IMR-90 (cell line): ENCODE results near the gene PCCA. TPM values are rescaled to one million over a fixed set of nuclear protein-coding genes. Genes with fewer than 3 reads are reported as not detected.

ENCODE experiments used
- ATAC-seq: fragments of 200-7000 bp; cut with Tn5 transposase; 2 replicates; pipeline ENCODE4 v1.9.1; 2020; ENCODE audit warnings: low read depth, mild to moderate bottlenecking, moderate library complexity
- BruUV-seq: library from RNA; stranded (reverse); fragments of 400-500 nt; replicated peaks from 2 replicates; lab custom pipeline; 2021; lab: Mats Ljungman, UMichigan
- CTCF ChIA-PET: fragments of 300-600 bp; formaldehyde crosslinking; extraction: SDS; loops from one replicate; lab custom pipeline; 2021; ENCODE audit warnings: antibody characterized with exemption; lab: Yijun Ruan, JAX
- POLR2A ChIA-PET: fragments of 300-600 bp; sonication (Branson Sonifier 250); formaldehyde crosslinking; loops from one replicate; lab custom pipeline; 2022; ENCODE audit warnings: antibody characterized with exemption; ENCODE audit not compliant: unreplicated experiment; lab: Charles Lee
- DNase-seq: peaks from one replicate; pipeline ENCODE4 v3.0.0; 2013
- H2AFZ ChIP-seq: replicated peaks from 2 replicates; pipeline ENCODE3; 2013; ENCODE audit warnings: low read length, mild to moderate bottlenecking; ENCODE audit not compliant: poor library complexity
- H2AK5ac ChIP-seq: 2 replicates; pipeline ENCODE4 v1.6.1; 2013; ENCODE audit warnings: low read depth, low read length, inconsistent platforms
- H2AK9ac ChIP-seq: replicated peaks from 2 replicates; pipeline ENCODE3; 2013; ENCODE audit warnings: mild to moderate bottlenecking, low read depth, low read length, moderate library complexity; ENCODE audit not compliant: poor library complexity
- H2BK120ac ChIP-seq: 2 replicates; pipeline ENCODE4 v1.6.1; 2013; ENCODE audit warnings: low read depth, low read length, inconsistent platforms
- H2BK15ac ChIP-seq: 3 replicates; pipeline ENCODE4 v1.6.1; 2013; ENCODE audit warnings: low read depth, low read length, inconsistent platforms
- H2BK20ac ChIP-seq: 2 replicates; pipeline ENCODE4 v1.6.1; 2013; ENCODE audit warnings: low read depth, mild to moderate bottlenecking, inconsistent platforms, low read length, moderate library complexity
- H2BK5ac ChIP-seq: 2 replicates; pipeline ENCODE4 v1.6.1; 2013; ENCODE audit warnings: mild to moderate bottlenecking, low read depth, low read length, inconsistent platforms; ENCODE audit not compliant: poor library complexity, severe bottlenecking
- H3K14ac ChIP-seq: replicated peaks from 2 replicates; pipeline ENCODE4 v1.6.1; 2013; ENCODE audit warnings: low read depth, low read length, inconsistent platforms
- H3K18ac ChIP-seq: 2 replicates; pipeline ENCODE4 v1.6.1; 2013; ENCODE audit warnings: low read depth, low read length, control low read depth
- H3K23ac ChIP-seq: 2 replicates; pipeline ENCODE4 v1.6.1; 2013; ENCODE audit warnings: low read depth, low read length, inconsistent platforms
- H3K27ac ChIP-seq: 2 replicates; pipeline ENCODE4 v1.5.1; 2013; ENCODE audit warnings: mild to moderate bottlenecking, control low read depth, low read length; ENCODE audit not compliant: insufficient read depth
- H3K27me3 ChIP-seq: 2 replicates; pipeline ENCODE4 v1.6.1; 2013; ENCODE audit warnings: low read length; ENCODE audit not compliant: control insufficient read depth, insufficient read depth
- H3K36me3 ChIP-seq: 2 replicates; pipeline ENCODE4 v1.6.1; 2013; ENCODE audit warnings: low read length, mixed read lengths; ENCODE audit not compliant: control insufficient read depth, insufficient read depth
- H3K4ac ChIP-seq: 2 replicates; pipeline ENCODE4 v1.6.1; 2013; ENCODE audit warnings: low read depth, low read length, inconsistent platforms
- H3K4me1 ChIP-seq: 2 replicates; pipeline ENCODE4 v1.6.1; 2013; ENCODE audit warnings: low read length, mixed read lengths; ENCODE audit not compliant: control insufficient read depth, insufficient read depth
- H3K4me2 ChIP-seq: 2 replicates; pipeline ENCODE4 v1.6.1; 2013; ENCODE audit warnings: low read depth, mild to moderate bottlenecking, control low read depth, low read length, moderate library complexity
- H3K4me3 ChIP-seq: 2 replicates; pipeline ENCODE4 v1.5.1; 2013; ENCODE audit warnings: low read depth, mild to moderate bottlenecking, control low read depth, low read length, moderate library complexity; ENCODE audit not compliant: insufficient read depth
- H3K56ac ChIP-seq: 2 replicates; pipeline ENCODE4 v1.6.1; 2013; ENCODE audit warnings: low read length, inconsistent platforms; ENCODE audit not compliant: insufficient read depth; ENCODE audit errors: extremely low read depth
- H3K79me1 ChIP-seq, 2 experiments: 2 replicates each; pipeline ENCODE4 v1.6.1; 2013; ENCODE audit warnings: low read length in 2 of 2, inconsistent platforms in 1 of 2, low read depth in 1 of 2
- H3K9ac ChIP-seq: 2 replicates; pipeline ENCODE4 v1.6.1; 2013; ENCODE audit warnings: low read depth, low read length, control low read depth
- H3K9me1 ChIP-seq: 2 replicates; pipeline ENCODE4 v1.6.1; 2013; ENCODE audit warnings: low read length, inconsistent platforms; ENCODE audit not compliant: insufficient read depth
- H3K9me3 ChIP-seq: 2 replicates; pipeline ENCODE4 v1.6.1; 2013; ENCODE audit warnings: low read length; ENCODE audit not compliant: control insufficient read depth, insufficient read depth
- H4K20me1 ChIP-seq: 2 replicates; pipeline ENCODE4 v1.6.1; 2013; ENCODE audit warnings: low read length, inconsistent platforms; ENCODE audit not compliant: insufficient read depth
- H4K5ac ChIP-seq: 2 replicates; pipeline ENCODE4 v1.6.1; 2013; ENCODE audit warnings: mild to moderate bottlenecking, low read depth, low read length, control low read depth
- H4K8ac ChIP-seq, 2 experiments: 2 replicates each; pipeline ENCODE4 v1.6.1; 2013; ENCODE audit warnings: low read depth in 2 of 2, low read length in 2 of 2, control low read depth in 1 of 2, inconsistent platforms in 1 of 2
- H4K91ac ChIP-seq: 2 replicates; pipeline ENCODE4 v1.6.1; 2013; ENCODE audit warnings: low read depth, low read length, inconsistent platforms; ENCODE audit not compliant: insufficient read depth
- FOS ChIP-seq: fragments of 150-350 bp; IDR thresholded peaks from 2 replicates; pipeline ENCODE4 v1.6.1; 2016; ENCODE audit warnings: low read depth, low read length
- MAFK ChIP-seq: IDR thresholded peaks from 2 replicates; pipeline ENCODE4 v1.6.1; 2012; ENCODE audit warnings: low read depth, low read length, improper control_type of control experiment
- WGBS, 2 experiments: methylation state at CpG; one replicate each; pipeline versions ENCODE4 v1.1.5 to v1.1.7; 2013; ENCODE audit warnings: missing lambda C conversion rate in 2 of 2; ENCODE audit not compliant: insufficient read length in 1 of 2; ENCODE audit errors: extremely low coverage in 2 of 2; 5-methylcytosine and 5-hydroxymethylcytosine counted together
- dilution Hi-C: fragments of 300-500 bp; cut with HindIII; formaldehyde crosslinking; loops from one replicate; pipeline ENCODE4 v1.14.3; 2018; ENCODE audit warnings: low sequenced_read_pairs; ENCODE audit not compliant: unreplicated experiment
- in situ Hi-C: fragments of 300-500 bp; cut with MboI; formaldehyde crosslinking; loops from 3 replicates; pipeline ENCODE4 v1.14.3; 2019; ENCODE audit warnings: low sequenced_read_pairs, inconsistent platforms, mixed read lengths
- intact Hi-C: fragments of 100-400 bp; cut with micrococcal nuclease; formaldehyde crosslinking; loops from 2 replicates; pipeline ENCODE4 v1.10.0; 2022
- polyA plus RNA-seq, 3 experiments: library from polyadenylated mRNA; depleted of rRNA; stranded (reverse); fragments of >200 nt; gene quantifications; 2 replicates each; pipeline ENCODE4 v1.2.3, GENCODE V29; 2012; ENCODE audit warnings: low replicate concordance in 1 of 3
- total RNA-seq: library from RNA; depleted of rRNA; stranded (reverse); fragments of >200 nt; gene quantifications from 2 replicates; pipeline ENCODE4 v1.2.3, GENCODE V29; 2012

The PCCA gene
- total and polyA plus RNA-seq, 2 of the 4 experiments (the other 2 are of a cell fraction): 7.6 to 24.0 TPM

GRCh38 chr13:100434010-100434763 is 345.3 kb downstream of the PCCA start:
- in situ Hi-C loops (no loop called here), dilution Hi-C loops (no loop called here), intact Hi-C loops (no loop called here)
- Histone ChIP-seq H4K8ac (peak overlapping the region; percentile 30 to 92; a peak in 3 of 4 replicates), H3K14ac (peak overlapping the region; percentile 92), H2AFZ (peak overlapping the region; percentile 62), H2BK120ac (peak overlapping the region; percentile 90), H3K9ac (no peak overlapping the region), H4K5ac (peak overlapping the region; percentile 13; the same call in 1 of the 2 replicates), H2BK20ac (peak overlapping the region; percentile 90), H2BK5ac (peak overlapping the region; percentile 85), H2BK15ac (peak overlapping the region; percentile 95; the same call in 2 of the 3 replicates), H3K27me3 (no peaks in the 10 kb centered on the region), H2AK5ac (peak overlapping the region; percentile 92), H4K91ac (peak overlapping the region; percentile 81), H2AK9ac (peak overlapping the region; percentile 83), H3K23ac (peak overlapping the region; percentile 35; the same call in 1 of the 2 replicates), H3K4me1 (peaks cover 11% of the 10 kb centered on the region), H3K18ac (peak overlapping the region; percentile 87), H3K4me2 (peak overlapping the region; percentile 7; the same call in 1 of the 2 replicates), H3K27ac (peak overlapping the region; percentile 14; the same call in 1 of the 2 replicates), H4K20me1 (no peaks in the 10 kb centered on the region), H3K4me3 (no peak overlapping the region), H3K9me3 (no peaks in the 10 kb centered on the region), H3K9me1 (peaks cover 14% of the 10 kb centered on the region), H3K36me3 (peaks cover 4% of the 10 kb centered on the region; the same call in 1 of the 2 replicates), H3K56ac (no peak overlapping the region), H3K4ac (peak overlapping the region; percentile 90), H3K79me1 (peaks cover 0 to 18% of the 10 kb centered on the region in 2 experiments; a peak in 2 of 4 replicates)
- ChIA-PET CTCF (no interaction called here), POLR2A (no interaction called here)
- WGBS, 2 experiments: 70% methylated on average over 2 of the region's 5 CpGs; no CpG with 5 or more reads in 1 of the 2 experiments
- DNase-seq: peak; percentile 68
- ATAC-seq: peak; percentile 90
- BruUV-seq: no TSS peak
- peak; percentile 41; the same call in 1 of the 2 replicates for TF ChIP-seq FOS
- TF ChIP-seq MAFK: no peak
